ENCODE results near the gene DOCK4.

- TF ChIP-seq POLR2A (IDR thresholded peaks at IDR 0.05; ENCODE audit: control extremely low read depth in 1 of 2, low read depth in 2 of 2, low read length in 2 of 2) (no peak), EP300 (IDR thresholded peaks at IDR 0.05; ENCODE audit: borderline replicate concordance in 1 of 2, low read depth in 2 of 2, low read length in 2 of 2) (no peak), ZNF274 (IDR thresholded peaks at IDR 0.05; ENCODE audit: borderline replicate concordance, extremely low read depth, low read length) (no peak), CTCF (IDR thresholded peaks at IDR 0.05; ENCODE audit: control extremely low read depth in 1 of 3, insufficient read depth in 1 of 3, low read depth in 1 of 3, low read length in 3 of 3) (no peak), CREB1 (IDR thresholded peaks at IDR 0.05) (no peak), YY1 (IDR thresholded peaks at IDR 0.05; ENCODE audit: low read depth, low read length) (no peak), CBX5 (IDR thresholded peaks at IDR 0.05; ENCODE audit: low read depth, low read length) (no peak), SIX5 (IDR thresholded peaks at IDR 0.05; ENCODE audit: low read depth, low read length) (no peak), RFX5 (IDR thresholded peaks at IDR 0.05; ENCODE audit: borderline replicate concordance, low read depth, low read length) (no peak), TAF1 (IDR thresholded peaks at IDR 0.05; ENCODE audit: low read depth, low read length) (no peak), EZH2 (IDR thresholded peaks at IDR 0.05; ENCODE audit: low read depth, low read length, severe bottlenecking) (no peak), SRF (IDR thresholded peaks at IDR 0.05; ENCODE audit: low read depth, low read length) (no peak)
Observed at GRCh38 chr7:112176241-112176640, 30.0 kb downstream of the DOCK4 start.

Data from H1 (cell line).